PFSK-1 (cell line): ENCODE results near the gene GRIA3.

Experiments used
- FOXP2 ChIP-seq: optimal IDR thresholded peaks from 2 replicates; pipeline ENCODE3; 2011; ENCODE audit warnings: borderline replicate concordance, control low read depth, inconsistent platforms; ENCODE audit not compliant: insufficient read depth; ENCODE audit errors: extremely low read length, extremely low read depth
- POLR2AphosphoS5 ChIP-seq: IDR thresholded peaks from 2 replicates; pipeline ENCODE4 v1.6.1; 2012; ENCODE audit warnings: low read depth, mild to moderate bottlenecking, control low read depth, low read length, moderate library complexity
- REST ChIP-seq, 2 experiments: IDR thresholded peaks; 2 replicates each; pipeline versions ENCODE4 v1.6.1 to v1.8.0; 2011 to 2012; ENCODE audit warnings: low read depth in 2 of 2, low read length in 2 of 2, control low read depth in 1 of 2, inconsistent platforms in 1 of 2, mild to moderate bottlenecking in 1 of 2, moderate library complexity in 1 of 2; ENCODE audit not compliant: insufficient read depth in 1 of 2
- SIN3A ChIP-seq: IDR thresholded peaks from 2 replicates; pipeline ENCODE4 v1.6.1; 2012; ENCODE audit warnings: mild to moderate bottlenecking, low read length, moderate library complexity, borderline replicate concordance; ENCODE audit not compliant: insufficient read depth
- TAF1 ChIP-seq: IDR thresholded peaks from 2 replicates; pipeline ENCODE4 v1.6.1; 2012; ENCODE audit warnings: low read length, control low read depth, borderline replicate concordance; ENCODE audit not compliant: insufficient read depth

The GRIA3 gene

DNA sequence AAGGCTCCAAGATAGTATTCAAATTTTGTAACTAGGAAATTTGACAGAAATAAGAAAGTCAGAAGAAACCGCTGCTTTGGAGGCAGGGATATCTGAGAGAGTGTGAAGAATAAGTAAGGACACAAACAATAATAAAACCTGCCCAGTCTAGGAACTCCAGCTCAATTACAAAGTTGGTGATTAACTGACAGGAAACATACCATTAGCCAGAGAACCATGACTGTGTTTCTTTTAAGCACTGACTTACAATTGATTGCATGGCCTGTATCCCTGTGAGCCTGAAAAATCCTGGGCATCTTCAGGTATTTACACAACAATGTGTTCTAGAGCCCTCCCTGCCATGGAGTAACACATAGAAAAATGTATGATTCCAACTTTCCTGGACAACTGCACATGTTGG is 127.4 kb downstream of the GRIA3 start:
- TF ChIP-seq REST (IDR thresholded peaks at IDR 0.05; ENCODE audit: insufficient read depth in 1 of 2, low read depth in 2 of 2, low read length in 2 of 2) (no peak), TAF1 (no peak), FOXP2 (no peak), SIN3A (no peak), POLR2AphosphoS5 (no peak)

DNA sequence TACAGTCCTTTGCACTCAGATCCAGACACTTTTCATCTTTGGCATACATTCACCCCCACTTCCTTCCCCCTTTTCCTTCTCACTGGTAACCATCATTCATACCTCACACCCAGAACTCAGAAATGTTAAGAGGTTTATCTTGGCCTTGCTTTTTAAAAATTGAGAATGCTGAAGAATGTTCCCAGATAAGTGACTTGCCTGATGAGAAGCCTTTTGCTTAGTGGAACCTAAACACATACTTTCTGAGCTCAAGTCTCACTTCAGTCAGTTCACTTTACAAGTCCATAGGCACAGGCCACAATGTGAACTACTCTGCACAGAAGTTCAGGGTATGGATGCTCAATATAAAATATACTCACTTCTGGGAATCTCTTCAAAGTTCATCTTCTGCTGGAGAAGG is 129.4 kb downstream of the GRIA3 start:
- TF ChIP-seq FOXP2: no peak
- no peak for TF ChIP-seq POLR2AphosphoS5
- TF ChIP-seq SIN3A: no peak
- no peak for TF ChIP-seq REST (IDR thresholded peaks at IDR 0.05; ENCODE audit: insufficient read depth in 1 of 2, low read depth in 2 of 2, low read length in 2 of 2)

DNA sequence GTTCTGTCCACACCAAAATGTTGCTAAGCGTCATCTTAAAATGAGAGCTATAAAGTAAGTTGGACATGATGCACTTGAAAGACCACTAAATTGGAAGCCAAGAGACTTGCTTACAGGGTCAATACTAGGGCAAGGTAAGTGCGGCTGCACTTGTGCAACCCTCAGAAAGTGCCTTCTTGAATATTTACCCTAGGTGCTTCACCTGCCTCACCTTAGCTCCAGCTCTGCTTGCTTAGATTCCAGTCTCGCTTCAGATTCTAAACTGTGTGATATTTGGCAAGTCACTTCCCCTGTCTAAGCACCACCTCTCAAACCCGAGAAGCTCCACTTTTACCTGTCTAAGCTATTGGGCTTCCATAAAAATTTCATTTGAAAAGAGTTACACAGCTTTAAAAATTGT is 136.5 kb downstream of the GRIA3 start:
- TF ChIP-seq POLR2AphosphoS5 (no peak), REST (IDR thresholded peaks at IDR 0.05; ENCODE audit: insufficient read depth in 1 of 2, low read depth in 2 of 2, low read length in 2 of 2) (no peak), SIN3A (no peak), FOXP2 (no peak), TAF1 (no peak)

DNA sequence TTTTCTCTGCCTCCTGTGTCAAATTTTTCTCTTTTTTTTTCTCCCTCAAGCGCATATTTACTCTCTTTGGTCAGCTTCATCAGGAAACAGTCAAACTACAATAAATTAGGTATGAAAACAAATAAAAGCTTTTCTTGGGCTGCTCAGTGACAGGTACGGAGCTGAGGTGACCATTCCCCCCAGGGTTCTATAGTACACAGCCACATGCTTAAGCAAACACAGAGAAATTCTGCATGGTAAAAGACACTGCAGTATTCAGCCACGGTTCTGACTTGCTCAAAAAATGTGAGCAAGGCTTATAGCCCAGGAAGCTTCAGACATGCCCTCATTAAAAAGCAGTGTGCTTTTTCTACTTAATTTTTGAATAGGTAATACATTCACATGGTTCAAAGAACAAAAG is 138.5 kb downstream of the GRIA3 start:
- TF ChIP-seq POLR2AphosphoS5 (no peak), REST (IDR thresholded peaks at IDR 0.05; ENCODE audit: insufficient read depth in 1 of 2, low read depth in 2 of 2, low read length in 2 of 2) (no peak), TAF1 (no peak), SIN3A (no peak), FOXP2 (no peak)

GRCh38 chrX:123324625-123325024 is 140.5 kb downstream of the GRIA3 start:
- TF ChIP-seq FOXP2: no peak
- no peak for TF ChIP-seq REST (IDR thresholded peaks at IDR 0.05; ENCODE audit: insufficient read depth in 1 of 2, low read depth in 2 of 2, low read length in 2 of 2)
